HG03135 (cell line): Measurements from ENCODE around the gene METTL2B.
A peak's percentile ranks its signal among the peaks of the same experiment; 100 is the strongest.
"Not testable (repeated sequence)": the region's sequence is repeated elsewhere in the genome, so short reads cannot be mapped to it uniquely, and the experiment has no call there.

Experiments
- ATAC-seq: cut with Tn5 transposase; IDR thresholded peaks from one replicate; pipeline ENCODE4 v1.9.1; 2021; ENCODE audit warnings: mild to moderate bottlenecking, moderate library complexity; ENCODE audit not compliant: unreplicated experiment

The METTL2B gene

DNA sequence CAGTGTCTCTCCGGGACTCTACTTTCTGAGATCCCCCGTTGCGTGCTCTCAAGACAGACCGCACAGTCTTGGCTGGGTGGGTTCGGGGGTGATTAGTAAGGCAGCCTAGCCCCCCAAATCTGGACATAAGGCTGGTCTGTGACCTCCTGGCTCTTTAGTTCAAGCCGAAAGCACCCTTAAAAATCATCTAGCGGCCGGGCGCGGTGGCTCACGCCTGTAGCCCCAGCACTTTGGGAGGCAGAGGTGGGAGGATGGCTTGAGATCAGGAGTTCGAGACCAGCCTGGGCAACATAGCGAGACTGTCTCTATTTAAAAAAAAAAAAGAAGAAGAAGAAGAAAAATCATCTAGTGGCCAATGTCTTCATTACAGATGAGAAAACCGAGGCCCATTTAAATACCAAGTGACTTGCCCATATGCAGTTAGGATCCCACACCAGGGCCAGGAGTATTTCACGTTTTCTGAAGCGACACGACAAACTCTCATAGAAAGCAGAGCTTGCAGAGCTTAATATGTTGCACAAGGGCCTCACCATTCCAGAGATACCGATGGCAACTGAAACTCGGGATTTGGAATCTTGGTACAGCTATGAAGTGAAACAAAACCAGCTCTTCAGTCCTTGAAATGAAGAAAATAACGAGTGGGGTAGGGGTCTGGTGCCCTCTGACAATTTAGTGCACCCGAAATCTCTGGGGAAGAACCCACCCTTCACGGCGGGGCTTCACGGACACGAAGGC, 21.6 kb upstream of the METTL2B start:
- no peak for ATAC-seq

GRCh38 chr7:128455543-128456254, 20.8 kb upstream of the METTL2B start, which contains the start of gene HILPDA:
TSS of gene HILPDA (plus strand) at chr7:128455878. CDS start at chr7:128457269, 1,391 bp downstream.
- peak; percentile 76 for ATAC-seq

DNA sequence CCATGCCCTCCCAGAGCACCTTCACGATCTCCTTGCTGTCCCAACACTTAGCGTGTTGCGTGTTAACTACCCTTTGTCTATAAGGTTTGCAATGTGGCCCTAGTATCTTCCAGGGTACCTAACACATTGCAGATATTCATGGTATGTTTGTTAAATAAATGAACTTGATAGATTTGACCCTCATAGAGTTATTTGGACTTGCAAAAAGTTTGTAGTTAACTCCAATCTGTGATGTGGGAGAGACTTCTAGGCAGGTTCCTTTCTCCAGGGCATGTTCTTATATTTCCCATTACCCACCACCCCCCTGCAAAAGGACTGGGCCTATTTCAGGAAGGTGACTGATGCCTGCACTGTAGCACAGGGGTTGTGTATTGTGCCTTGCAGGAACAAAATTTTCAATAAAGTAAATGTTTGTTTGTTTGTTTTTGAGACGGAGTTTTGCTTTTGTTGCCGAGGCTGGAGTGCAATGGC, 20.3 kb upstream of the METTL2B start:
- ATAC-seq: no peak

DNA sequence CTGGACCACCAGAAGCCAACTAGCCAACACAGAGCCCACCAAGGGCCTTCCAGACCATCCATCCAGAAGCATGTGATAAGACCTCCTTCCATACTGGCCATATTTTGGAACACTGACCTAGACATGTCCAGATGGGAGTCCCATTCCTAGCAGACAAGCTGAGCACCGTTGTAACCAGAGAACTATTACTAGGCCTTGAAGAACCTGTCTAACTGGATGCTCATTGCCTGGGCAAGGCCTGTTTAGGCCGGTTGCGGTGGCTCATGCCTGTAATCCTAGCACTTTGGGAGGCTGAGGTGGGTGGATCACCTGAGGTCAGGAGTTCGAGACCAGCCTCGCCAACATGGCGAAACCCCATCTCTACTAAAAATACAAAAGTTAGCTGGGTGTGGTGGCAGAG, 19.2 kb upstream of the METTL2B start:
- not testable (repeated sequence) for ATAC-seq

DNA sequence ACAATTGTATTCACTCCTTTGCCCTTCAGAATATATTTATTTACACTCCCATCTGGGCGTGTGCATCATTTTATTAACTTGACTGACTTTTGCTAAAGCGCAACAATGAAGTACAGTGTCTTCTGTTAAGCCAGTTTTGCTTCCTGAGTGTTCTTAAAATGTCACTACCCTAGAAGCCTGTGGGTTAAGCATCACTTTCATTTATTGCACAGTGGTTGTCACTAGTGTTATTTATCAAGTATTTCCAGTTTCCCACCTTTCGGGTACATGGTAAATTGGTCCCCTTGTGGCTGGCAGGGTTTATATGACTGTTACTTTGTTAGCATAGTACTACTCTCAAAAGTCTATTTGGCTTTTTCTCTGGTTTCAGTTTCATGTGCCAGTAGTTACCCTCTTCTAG, 17.6 kb upstream of the METTL2B start:
- peak; percentile 25 for ATAC-seq

GRCh38 chr7:128459394-128459878, 17.1 kb upstream of the METTL2B start:
- ATAC-seq: peak; percentile 43

GRCh38 chr7:128462460-128462859, 14.1 kb upstream of the METTL2B start:
- no peak for ATAC-seq

- ATAC-seq: not testable (repeated sequence)
Observed at GRCh38 chr7:128463345-128463744, 13.2 kb upstream of the METTL2B start.

GRCh38 chr7:128463933-128464332, 12.6 kb upstream of the METTL2B start:
- not testable (repeated sequence) for ATAC-seq

DNA sequence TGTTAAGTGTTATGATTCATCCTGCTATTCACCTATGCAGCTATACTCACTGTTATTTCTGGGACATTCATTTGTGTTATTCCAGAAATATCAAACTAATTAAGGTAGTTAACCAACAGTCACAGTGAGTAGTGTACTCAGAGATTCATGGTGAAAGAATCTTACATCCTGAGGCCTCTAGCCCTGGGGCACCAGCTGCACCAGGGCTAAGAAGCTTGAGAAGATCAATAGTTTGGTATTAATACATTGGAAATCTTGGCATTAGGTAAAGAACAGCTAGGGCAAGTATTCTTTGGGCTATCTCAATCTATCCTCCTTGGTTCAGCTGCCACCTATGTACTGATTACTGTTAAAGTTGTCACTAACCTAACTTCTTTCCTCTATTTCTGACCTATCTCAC, 9.7 kb upstream of the METTL2B start:
- ATAC-seq: not testable (repeated sequence)

- not testable (repeated sequence) for ATAC-seq
Observed at GRCh38 chr7:128477336-128477690, 765 bp downstream of the METTL2B start.

DNA sequence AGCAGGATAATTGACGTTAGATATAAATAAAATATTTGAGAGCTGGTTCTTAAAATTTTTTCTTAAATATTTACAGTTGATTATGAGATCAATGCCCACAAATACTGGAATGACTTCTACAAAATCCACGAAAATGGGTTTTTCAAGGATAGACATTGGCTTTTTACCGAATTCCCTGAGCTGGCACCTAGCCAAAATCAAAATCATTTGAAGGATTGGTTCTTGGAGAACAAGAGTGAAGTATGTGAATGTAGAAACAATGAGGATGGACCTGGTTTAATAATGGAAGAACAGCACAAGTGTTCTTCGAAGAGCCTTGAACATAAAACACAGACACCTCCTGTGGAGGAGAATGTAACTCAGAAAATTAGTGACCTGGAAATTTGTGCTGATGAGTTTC, 2.5 kb downstream of the METTL2B start:
- ATAC-seq: not testable (repeated sequence)

- not testable (repeated sequence) for ATAC-seq
Observed at GRCh38 chr7:128488134-128488533, 11.6 kb downstream of the METTL2B start.

DNA sequence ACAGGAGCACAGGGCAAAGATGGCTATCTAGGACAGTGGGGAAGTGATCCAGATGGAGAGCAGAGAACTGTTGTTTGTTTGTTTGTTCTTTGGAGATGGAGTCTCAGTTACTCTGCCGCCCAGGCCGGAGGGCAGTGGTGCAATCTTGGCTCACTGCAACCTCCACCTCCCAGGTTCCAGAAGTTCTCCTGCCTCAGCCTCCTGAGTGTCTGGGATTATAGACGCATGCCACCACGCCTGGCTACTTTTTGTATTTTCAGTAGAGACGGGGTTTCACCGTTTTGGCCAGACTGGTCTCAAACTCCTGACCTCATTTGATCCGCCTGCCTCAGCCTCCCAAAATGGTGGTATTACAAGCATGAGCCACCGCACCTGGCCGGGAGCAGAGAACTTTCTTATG, 20.9 kb downstream of the METTL2B start:
- no peak for ATAC-seq

DNA sequence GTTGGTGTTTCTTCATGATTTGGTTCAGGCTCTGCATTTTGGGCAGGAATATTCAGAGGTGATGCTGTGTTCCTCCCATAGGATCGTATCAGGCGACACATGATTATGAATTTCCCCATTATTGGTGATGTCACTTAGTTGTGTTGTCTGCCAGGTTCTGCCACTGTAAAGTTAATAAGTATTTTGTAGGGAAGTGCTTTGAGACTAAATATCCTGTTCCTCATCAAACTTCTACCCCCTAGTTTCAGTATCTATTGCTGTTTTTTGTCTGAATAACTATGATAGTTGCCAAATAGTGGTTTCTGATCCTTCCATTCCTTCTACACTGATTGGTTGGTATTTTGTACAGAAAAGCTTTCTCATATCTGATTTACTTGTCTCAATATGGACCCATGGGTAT, 28.9 kb downstream of the METTL2B start:
- not testable (repeated sequence) for ATAC-seq

DNA sequence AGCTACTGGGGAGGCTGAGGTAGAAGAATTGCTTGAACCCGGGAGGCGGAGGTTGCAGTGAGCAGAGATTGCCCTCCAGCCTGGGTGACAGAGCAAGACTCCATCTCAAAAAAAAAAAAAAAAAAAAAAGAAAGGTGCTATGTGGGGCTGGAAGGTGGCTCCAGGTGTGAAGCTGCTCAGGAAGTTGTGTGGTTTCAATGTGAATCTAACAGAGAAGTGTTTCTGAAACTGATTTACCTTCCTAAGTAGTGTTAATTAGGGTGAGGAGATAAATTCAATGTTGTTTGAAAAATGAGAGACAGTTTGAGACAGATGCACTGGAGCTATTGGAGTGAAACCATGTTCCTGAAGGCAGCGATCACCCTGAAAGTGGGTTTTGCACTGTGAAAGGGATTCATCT, 30.3 kb downstream of the METTL2B start:
- ATAC-seq: peak; percentile 48

- ATAC-seq: peak; percentile 29
Observed at GRCh38 chr7:128507321-128507993, 30.9 kb downstream of the METTL2B start.

GRCh38 chr7:128511692-128512091, 35.1 kb downstream of the METTL2B start:
- ATAC-seq: not testable (repeated sequence)

- not testable (repeated sequence) for ATAC-seq
Observed at GRCh38 chr7:128515232-128515631, 38.7 kb downstream of the METTL2B start.

DNA sequence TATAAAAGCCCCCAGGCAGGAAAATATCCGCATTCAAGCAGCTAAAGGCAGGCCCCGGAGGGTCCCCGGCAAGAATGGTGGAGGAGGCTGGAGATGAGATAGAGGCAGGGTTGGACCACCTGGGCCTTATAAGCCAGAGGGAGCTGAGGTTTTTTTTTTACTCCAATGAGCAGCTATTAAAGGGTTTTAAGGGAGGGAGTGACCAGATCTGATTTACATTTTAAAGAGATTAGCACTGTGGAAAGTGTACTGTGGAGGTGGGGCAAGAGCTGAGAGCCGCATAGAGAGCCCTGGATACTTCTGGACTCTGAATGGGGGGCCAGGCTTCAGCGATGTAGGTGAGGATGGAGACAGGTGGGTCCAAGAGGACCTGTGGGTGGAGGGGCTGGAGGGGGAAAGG, 40.5 kb downstream of the METTL2B start:
- ATAC-seq: not testable (repeated sequence)

DNA sequence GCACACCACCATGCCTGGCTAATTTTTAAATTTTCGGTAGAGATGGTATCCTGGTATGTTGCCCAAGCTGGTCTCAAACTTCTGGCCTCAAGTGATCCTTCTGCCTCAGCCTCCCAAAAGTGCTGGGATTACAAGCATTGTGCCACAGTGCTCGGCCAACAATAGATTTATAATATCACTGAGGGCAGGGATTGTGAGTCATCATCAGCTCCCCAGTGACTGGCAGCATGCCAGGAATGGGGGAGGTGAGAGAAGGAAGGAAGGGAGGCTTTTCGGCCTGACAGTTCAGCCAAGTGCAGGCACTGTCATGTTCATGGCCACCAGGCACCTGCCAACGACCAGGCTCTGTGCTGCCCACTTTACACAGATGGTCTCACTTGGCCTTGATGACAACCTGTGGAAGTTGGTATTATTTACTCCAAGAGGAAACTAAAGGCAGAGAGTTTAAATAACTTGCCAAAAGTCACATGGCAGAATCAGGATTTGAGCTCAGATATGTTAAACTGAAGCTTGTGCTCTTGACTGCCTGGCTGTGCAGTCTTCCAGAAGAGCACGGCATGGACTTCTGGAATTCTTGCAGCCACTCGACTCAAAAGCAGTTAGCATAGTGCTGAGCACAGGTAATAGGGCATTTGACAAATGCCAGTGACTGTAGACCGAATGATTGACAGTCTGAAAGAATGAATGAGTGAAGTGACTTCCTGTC, 46.8 kb downstream of the METTL2B start:
- ATAC-seq: not testable (repeated sequence)
